Calu3 (cell line): ENCODE results near the gene KCNK3. TPM values are rescaled to one million over a fixed set of nuclear protein-coding genes. Genes with fewer than 3 reads are reported as not detected.

ENCODE experiments used
- BruUV-seq: library from RNA; stranded (reverse); fragments of 400-500 nt; replicated peaks from 2 replicates; lab custom pipeline; 2021; lab: Mats Ljungman, UMichigan
- CTCF ChIA-PET: fragments of 300-600 bp; sonication (Branson Sonifier 250); formaldehyde crosslinking; loops from one replicate; lab custom pipeline; 2022; ENCODE audit warnings: antibody characterized with exemption; lab: Charles Lee
- DNase-seq: peaks from one replicate; pipeline ENCODE4 v3.0.0; 2022
- H3K27ac Mint-ChIP-seq: one replicate; pipeline ENCODE4 v1.8.0; 2022; ENCODE audit warnings: mixed read lengths; ENCODE audit not compliant: unreplicated experiment
- H3K27me3 Mint-ChIP-seq: one replicate; pipeline ENCODE4 v1.8.0; 2022; ENCODE audit warnings: mixed read lengths; ENCODE audit not compliant: unreplicated experiment
- H3K36me3 Mint-ChIP-seq: one replicate; pipeline ENCODE4 v1.8.0; 2022; ENCODE audit warnings: mild to moderate bottlenecking, moderate library complexity, mixed read lengths; ENCODE audit not compliant: insufficient read depth, unreplicated experiment
- H3K4me1 Mint-ChIP-seq: one replicate; pipeline ENCODE4 v1.8.0; 2022; ENCODE audit warnings: mild to moderate bottlenecking, low read depth, mixed read lengths; ENCODE audit not compliant: unreplicated experiment
- H3K4me3 Mint-ChIP-seq: one replicate; pipeline ENCODE4 v1.8.0; 2022; ENCODE audit warnings: mild to moderate bottlenecking, low read depth, moderate library complexity, mixed read lengths; ENCODE audit not compliant: unreplicated experiment
- H3K9me3 Mint-ChIP-seq: one replicate; pipeline ENCODE4 v1.8.0; 2022; ENCODE audit warnings: low read depth, mixed read lengths; ENCODE audit not compliant: unreplicated experiment
- intact Hi-C: fragments of 100-400 bp; cut with micrococcal nuclease; formaldehyde crosslinking; loops from one replicate; pipeline ENCODE4 v1.10.0; 2022; ENCODE audit not compliant: unreplicated experiment
- total RNA-seq: library from RNA; stranded (reverse); gene quantifications from 2 replicates; pipeline ENCODE4 v1.2.3, GENCODE V29; 2022
- TF ChIP-seq, protein P1 (sequence below): fragments of 200-600 bp; IDR thresholded peaks from one replicate; pipeline ENCODE4 v1.8.0; 2022; ENCODE audit warnings: antibody characterized with exemption; ENCODE audit not compliant: unreplicated experiment

KCNK3 gene
- total RNA-seq, 1 experiment from 2014 or later: not detected

DNA sequence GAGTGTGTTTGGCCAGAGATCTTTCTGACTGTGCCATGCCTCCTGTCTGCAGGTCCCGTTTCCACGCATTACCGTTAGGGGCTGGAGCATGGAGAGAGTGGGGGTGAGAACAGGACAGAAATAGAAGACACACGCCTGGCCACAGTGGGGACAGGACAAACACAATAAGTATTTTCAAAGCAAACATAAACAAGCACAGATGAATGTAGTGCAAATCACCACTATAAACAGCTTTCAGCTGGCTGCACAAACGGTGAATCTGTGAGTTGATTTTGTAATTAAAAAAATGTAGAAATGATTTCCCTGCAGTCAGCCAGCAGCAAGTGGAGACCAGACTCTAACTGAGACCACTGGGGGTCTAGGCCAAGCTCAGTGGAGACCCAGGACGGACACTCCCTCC is 6.8 kb downstream of the KCNK3 start:
- Mint-ChIP-seq H3K4me1 (peaks cover 9% of the 10 kb centered on the region), H3K4me3 (no peak overlapping the region), H3K9me3 (no peaks in the 10 kb centered on the region), H3K36me3 (no peaks in the 10 kb centered on the region), H3K27ac (no peak overlapping the region), H3K27me3 (peaks cover 82% of the 10 kb centered on the region)
- CTCF ChIA-PET: interaction anchor here (0.5 to 0.7 kb wide), 2 partner anchors 12 to 96 kb away, joined by 3 to 4 read pairs; no protein-coding TSS in a partner anchor
- intact Hi-C loops: no loop called here
- DNase-seq: no peak
- TF ChIP-seq, protein P1, sequence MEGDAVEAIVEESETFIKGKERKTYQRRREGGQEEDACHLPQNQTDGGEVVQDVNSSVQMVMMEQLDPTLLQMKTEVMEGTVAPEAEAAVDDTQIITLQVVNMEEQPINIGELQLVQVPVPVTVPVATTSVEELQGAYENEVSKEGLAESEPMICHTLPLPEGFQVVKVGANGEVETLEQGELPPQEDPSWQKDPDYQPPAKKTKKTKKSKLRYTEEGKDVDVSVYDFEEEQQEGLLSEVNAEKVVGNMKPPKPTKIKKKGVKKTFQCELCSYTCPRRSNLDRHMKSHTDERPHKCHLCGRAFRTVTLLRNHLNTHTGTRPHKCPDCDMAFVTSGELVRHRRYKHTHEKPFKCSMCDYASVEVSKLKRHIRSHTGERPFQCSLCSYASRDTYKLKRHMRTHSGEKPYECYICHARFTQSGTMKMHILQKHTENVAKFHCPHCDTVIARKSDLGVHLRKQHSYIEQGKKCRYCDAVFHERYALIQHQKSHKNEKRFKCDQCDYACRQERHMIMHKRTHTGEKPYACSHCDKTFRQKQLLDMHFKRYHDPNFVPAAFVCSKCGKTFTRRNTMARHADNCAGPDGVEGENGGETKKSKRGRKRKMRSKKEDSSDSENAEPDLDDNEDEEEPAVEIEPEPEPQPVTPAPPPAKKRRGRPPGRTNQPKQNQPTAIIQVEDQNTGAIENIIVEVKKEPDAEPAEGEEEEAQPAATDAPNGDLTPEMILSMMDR: no peak
- BruUV-seq: no TSS peak

DNA sequence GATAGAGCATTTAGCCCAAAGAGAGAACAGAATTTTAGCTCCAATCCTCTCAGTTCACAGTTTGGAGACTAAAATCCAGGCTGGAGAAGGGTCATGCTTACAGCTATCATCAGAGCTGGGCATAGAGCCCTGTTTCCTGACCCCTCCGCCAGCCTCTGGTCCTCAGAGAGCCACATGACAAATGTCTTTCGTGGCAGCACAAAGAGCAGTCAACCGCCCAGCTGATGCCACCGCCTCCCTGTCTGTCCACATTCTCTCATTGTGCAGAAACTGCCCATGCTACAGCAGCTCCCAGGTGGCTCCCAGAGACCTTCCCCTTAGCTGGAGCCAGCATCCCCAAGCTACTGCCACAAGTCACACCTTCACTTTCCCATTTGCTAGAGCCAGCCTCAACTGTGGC is 7.6 kb downstream of the KCNK3 start:
- intact Hi-C loops: no loop called here
- Mint-ChIP-seq H3K4me1 (peaks cover 9% of the 10 kb centered on the region), H3K36me3 (no peaks in the 10 kb centered on the region), H3K27ac (no peak overlapping the region), H3K27me3 (peaks cover 82% of the 10 kb centered on the region), H3K9me3 (no peaks in the 10 kb centered on the region), H3K4me3 (no peak overlapping the region)
- CTCF ChIA-PET: interaction anchor here (0.5 to 0.7 kb wide), 2 partner anchors 12 to 96 kb away, joined by 3 to 4 read pairs; no protein-coding TSS in a partner anchor
- TF ChIP-seq, protein P1: no peak
- no TSS peak for BruUV-seq
- no peak for DNase-seq

DNA sequence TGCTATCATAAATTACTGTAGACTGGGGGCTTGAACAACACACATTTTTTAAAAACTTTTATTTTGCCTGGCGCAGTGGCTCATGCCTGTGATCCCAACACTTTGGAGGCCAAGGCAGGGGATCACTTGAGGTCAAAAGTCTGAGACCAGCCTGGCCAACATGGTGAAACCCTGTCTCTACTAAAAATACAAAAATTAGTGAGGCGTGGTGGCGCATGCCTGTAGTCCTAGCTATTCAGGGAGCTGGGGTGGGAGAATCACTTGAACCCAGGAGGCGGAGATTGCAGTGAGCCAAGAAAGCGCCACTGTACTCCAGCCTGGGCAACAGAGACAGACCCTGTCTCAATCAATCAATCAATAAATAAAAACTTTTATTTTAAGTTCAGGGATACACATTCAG is 9.1 kb downstream of the KCNK3 start:
- TF ChIP-seq, protein P1: no peak
- Mint-ChIP-seq H3K27me3 (peaks cover 89% of the 10 kb centered on the region), H3K36me3 (no peaks in the 10 kb centered on the region), H3K27ac (no peak overlapping the region), H3K9me3 (no peaks in the 10 kb centered on the region), H3K4me3 (no peak overlapping the region), H3K4me1 (peaks cover 7% of the 10 kb centered on the region)
- CTCF ChIA-PET: no interaction called here
- BruUV-seq: no TSS peak
- DNase-seq: no peak
- intact Hi-C loops: no loop called here

DNA sequence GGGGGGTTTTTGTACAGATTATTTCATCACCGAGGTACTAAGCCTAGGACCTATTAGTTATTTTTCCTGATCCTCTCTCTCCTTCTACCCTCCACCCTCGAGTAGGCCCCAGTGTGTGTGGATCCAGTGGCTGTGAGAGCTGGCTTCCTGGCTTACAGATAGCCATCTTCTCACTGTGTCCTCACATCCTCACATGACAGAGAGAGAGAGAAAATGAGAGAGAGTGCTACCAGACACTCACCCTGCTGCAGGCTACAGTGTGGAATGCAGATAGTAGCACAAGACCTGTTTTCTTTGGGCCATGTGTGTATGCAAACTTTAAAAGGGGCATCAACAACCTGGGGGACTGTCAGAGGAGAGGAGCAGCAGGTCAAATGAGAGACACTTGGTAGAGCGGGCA is 9.5 kb downstream of the KCNK3 start:
- no TSS peak for BruUV-seq
- Mint-ChIP-seq H3K4me1 (peaks cover 3% of the 10 kb centered on the region), H3K27ac (no peak overlapping the region), H3K4me3 (no peak overlapping the region), H3K9me3 (no peaks in the 10 kb centered on the region), H3K36me3 (no peaks in the 10 kb centered on the region), H3K27me3 (peaks cover 93% of the 10 kb centered on the region)
- TF ChIP-seq, protein P1: no peak
- no peak for DNase-seq
- intact Hi-C loops: no loop called here
- CTCF ChIA-PET: interaction anchor here (1.2 kb wide), 1 partner anchor 18 kb away, joined by 3 read pairs; no protein-coding TSS in a partner anchor
